Measurements from ENCODE around the gene MOB1A. TPM values are rescaled to one million over a fixed set of nuclear protein-coding genes. Genes with fewer than 3 reads are reported as not detected.

Gene MOB1A
- total and polyA plus RNA-seq, 2 of the 13 experiments (the other 11 are each of a cell fraction or from before 2014, with no cell fraction given) = 48.2 to 139 TPM

DNA sequence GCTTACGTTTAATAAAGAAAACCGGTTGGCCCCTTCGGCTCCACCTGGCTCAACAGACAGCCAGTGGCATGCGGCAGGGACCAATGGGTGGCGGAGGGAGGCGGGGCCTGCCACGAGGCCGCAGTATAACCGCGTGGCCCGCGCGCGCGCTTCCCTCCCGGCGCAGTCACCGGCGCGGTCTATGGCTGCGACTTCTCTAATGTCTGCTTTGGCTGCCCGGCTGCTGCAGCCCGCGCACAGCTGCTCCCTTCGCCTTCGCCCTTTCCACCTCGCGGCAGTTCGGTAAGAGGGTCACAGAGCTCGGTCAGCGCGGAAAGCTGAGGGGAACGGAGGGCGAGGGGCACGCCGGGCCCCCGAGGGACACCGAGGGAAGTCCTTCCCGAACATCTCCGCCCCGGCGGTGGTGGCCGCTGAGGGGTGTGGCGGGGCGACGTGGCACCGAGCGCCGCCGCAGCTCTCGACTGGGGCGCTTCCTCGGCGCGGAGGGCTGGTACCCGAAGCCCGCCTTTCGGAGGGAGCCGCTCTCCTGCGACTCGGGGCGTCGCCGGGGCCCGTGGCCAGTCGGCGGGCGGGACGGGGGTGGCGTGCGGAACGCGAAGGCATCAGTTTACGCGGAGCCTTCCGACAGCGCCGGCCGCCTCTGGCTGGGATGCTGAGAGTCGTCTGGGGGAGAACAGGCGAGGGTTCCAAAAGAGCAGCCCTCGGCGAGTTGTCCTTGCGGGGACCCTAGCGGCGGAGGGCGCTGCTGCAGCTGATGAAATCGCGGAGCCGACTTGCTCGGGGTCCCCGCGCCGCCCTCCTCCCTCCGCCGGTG is 20.0 kb upstream of the MOB1A start, which contains the start of gene MTHFD2 (continued):
- TF ChIP-seq SYNCRIP (IDR thresholded peaks at IDR 0.05; ENCODE audit: insufficient read depth, low read depth, low read length) (no peak), REXO4 (CRISPR knock-in tag; IDR thresholded peaks at IDR 0.05; ENCODE audit: borderline replicate concordance) (no peak), MAFG (CRISPR knock-in tag; IDR thresholded peaks at IDR 0.05) (peak; percentile 51), MATR3 (CRISPR knock-in tag; IDR thresholded peaks at IDR 0.05) (no peak), STAG1 (CRISPR knock-in tag; IDR thresholded peaks at IDR 0.05) (peak; percentile 46), CHD4 (IDR thresholded peaks at IDR 0.05; ENCODE audit: borderline replicate concordance, low read length) (no peak), RXRB (CRISPR knock-in tag; IDR thresholded peaks at IDR 0.05; ENCODE audit: borderline replicate concordance) (peak; percentile 57; the same call in 1 of the 2 replicates), PCBP2 (optimal IDR thresholded peaks at IDR 0.05; ENCODE audit: low read depth, low read length, poor library complexity, severe bottlenecking) (no peak), KDM3A (CRISPR knock-in tag; IDR thresholded peaks at IDR 0.05; ENCODE audit: low read depth) (peak; percentile 61; the same call in 1 of the 2 replicates), JUND (CRISPR knock-in tag; IDR thresholded peaks at IDR 0.05) (0 out of 2 replicates have a peak, but pooled peaks have one; percentile 35), DNMT1 (CRISPR knock-in tag; IDR thresholded peaks at IDR 0.05) (peak; percentile 69; the same call in 1 of the 2 replicates), NR2C2 (CRISPR knock-in tag; IDR thresholded peaks at IDR 0.05; ENCODE audit: borderline replicate concordance) (peak; percentile 58; the same call in 1 of the 2 replicates), ZNF589 (CRISPR knock-in tag; conservative IDR thresholded peaks at IDR 0.05) (peak; percentile 98), ZNF496 (CRISPR knock-in tag; IDR thresholded peaks at IDR 0.05; ENCODE audit: insufficient replicate concordance) (no peak), SP2 (CRISPR knock-in tag; IDR thresholded peaks at IDR 0.05) (peak; percentile 90), ZNF614 (CRISPR knock-in tag; IDR thresholded peaks at IDR 0.05; ENCODE audit: borderline replicate concordance) (peak; percentile 83; the same call in 1 of the 2 replicates)
- TF ChIP-seq, protein P1, sequence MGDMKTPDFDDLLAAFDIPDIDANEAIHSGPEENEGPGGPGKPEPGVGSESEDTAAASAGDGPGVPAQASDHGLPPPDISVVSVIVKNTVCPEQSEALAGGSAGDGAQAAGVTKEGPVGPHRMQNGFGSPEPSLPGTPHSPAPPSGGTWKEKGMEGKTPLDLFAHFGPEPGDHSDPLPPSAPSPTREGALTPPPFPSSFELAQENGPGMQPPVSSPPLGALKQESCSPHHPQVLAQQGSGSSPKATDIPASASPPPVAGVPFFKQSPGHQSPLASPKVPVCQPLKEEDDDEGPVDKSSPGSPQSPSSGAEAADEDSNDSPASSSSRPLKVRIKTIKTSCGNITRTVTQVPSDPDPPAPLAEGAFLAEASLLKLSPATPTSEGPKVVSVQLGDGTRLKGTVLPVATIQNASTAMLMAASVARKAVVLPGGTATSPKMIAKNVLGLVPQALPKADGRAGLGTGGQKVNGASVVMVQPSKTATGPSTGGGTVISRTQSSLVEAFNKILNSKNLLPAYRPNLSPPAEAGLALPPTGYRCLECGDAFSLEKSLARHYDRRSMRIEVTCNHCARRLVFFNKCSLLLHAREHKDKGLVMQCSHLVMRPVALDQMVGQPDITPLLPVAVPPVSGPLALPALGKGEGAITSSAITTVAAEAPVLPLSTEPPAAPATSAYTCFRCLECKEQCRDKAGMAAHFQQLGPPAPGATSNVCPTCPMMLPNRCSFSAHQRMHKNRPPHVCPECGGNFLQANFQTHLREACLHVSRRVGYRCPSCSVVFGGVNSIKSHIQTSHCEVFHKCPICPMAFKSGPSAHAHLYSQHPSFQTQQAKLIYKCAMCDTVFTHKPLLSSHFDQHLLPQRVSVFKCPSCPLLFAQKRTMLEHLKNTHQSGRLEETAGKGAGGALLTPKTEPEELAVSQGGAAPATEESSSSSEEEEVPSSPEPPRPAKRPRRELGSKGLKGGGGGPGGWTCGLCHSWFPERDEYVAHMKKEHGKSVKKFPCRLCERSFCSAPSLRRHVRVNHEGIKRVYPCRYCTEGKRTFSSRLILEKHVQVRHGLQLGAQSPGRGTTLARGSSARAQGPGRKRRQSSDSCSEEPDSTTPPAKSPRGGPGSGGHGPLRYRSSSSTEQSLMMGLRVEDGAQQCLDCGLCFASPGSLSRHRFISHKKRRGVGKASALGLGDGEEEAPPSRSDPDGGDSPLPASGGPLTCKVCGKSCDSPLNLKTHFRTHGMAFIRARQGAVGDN (CRISPR knock-in tag; IDR thresholded peaks at IDR 0.05) = peak; percentile 97
- TF ChIP-seq, protein P2, sequence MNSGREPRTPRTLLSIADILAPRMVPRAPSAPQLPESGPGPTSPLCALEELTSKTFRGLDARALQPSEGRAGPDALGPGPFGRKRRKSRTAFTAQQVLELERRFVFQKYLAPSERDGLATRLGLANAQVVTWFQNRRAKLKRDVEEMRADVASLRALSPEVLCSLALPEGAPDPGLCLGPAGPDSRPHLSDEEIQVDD (CRISPR knock-in tag; IDR thresholded peaks at IDR 0.05; ENCODE audit: borderline replicate concordance) = peak; percentile 96; the same call in 1 of the 2 replicates
- TF ChIP-seq, protein P3, sequence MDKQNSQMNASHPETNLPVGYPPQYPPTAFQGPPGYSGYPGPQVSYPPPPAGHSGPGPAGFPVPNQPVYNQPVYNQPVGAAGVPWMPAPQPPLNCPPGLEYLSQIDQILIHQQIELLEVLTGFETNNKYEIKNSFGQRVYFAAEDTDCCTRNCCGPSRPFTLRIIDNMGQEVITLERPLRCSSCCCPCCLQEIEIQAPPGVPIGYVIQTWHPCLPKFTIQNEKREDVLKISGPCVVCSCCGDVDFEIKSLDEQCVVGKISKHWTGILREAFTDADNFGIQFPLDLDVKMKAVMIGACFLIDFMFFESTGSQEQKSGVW (CRISPR knock-in tag; IDR thresholded peaks at IDR 0.05; ENCODE audit: borderline replicate concordance) = no peak
- TF ChIP-seq, protein P4, sequence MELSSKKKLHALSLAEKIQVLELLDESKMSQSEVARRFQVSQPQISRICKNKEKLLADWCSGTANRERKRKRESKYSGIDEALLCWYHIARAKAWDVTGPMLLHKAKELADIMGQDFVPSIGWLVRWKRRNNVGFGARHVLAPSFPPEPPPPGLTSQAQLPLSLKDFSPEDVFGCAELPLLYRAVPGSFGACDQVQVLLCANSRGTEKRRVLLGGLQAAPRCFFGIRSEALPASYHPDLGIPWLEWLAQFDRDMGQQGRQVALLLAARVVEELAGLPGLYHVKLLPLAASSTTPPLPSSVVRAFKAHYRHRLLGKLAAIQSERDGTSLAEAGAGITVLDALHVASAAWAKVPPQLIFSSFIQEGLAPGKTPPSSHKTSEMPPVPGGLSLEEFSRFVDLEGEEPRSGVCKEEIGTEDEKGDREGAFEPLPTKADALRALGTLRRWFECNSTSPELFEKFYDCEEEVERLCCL (CRISPR knock-in tag; IDR thresholded peaks at IDR 0.05; ENCODE audit: borderline replicate concordance) = peak; percentile 41; the same call in 1 of the 2 replicates
- TF ChIP-seq, protein P5, sequence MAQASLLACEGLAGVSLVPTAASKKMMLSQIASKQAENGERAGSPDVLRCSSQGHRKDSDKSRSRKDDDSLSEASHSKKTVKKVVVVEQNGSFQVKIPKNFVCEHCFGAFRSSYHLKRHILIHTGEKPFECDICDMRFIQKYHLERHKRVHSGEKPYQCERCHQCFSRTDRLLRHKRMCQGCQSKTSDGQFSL (CRISPR knock-in tag; IDR thresholded peaks at IDR 0.05) = peak; percentile 46; the same call in 1 of the 2 replicates
